Measurements from ENCODE around the gene GRAMD1A. TPM values are rescaled to one million over a fixed set of nuclear protein-coding genes. Genes with fewer than 3 reads are reported as not detected.

GRAMD1A gene
- total RNA-seq, 1 experiment from 2014 or later: 62.7 TPM

DNA sequence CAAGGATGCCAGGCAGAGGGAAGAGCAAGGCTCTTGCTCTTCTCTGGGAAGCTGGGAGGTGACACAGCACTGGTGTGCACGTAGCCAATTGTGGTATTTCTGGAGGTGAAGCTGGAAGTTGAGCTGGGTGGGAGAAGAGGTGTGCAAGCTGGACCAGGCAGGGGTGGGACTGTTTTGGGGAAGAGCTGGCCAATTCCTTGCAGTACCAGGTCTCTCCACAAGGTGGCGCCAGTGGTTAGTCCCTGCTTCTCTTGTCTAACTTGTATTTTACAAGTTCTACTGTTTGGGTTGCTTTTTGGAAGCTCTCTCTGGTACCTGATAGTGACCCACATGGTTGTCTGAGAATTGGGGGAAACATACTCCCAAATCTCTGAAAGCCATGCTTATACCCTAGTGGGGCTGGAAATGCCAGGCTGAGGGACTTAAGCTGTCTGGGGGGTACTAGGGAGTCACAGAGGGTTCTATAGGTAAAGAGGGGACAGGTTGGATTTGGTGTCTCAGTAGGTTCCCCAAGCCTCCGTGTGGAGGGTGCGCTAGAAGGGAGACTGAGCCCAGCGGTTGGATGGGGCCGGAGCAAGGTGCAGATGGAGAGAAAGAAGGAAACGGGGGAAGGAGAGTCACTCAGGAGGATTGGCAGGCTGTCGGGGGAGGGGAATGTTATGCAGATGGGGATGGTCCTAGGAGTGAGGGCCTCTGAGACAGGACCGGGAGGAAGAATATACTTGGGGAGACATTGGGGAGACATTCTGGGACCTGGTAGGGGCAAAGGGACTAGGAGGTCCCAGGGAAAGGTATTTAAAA is 44.4 kb downstream of the GRAMD1A start:
- Histone ChIP-seq H3K4me2 (no peak overlapping the region), H4K20me1 (ENCODE audit: insufficient read depth) (no peaks in the 10 kb centered on the region), H3K9me2 (ENCODE audit: insufficient read depth) (no peaks in the 10 kb centered on the region), H3K27me3 (ENCODE audit: insufficient read depth, low read depth) (no peaks in the 10 kb centered on the region), H3F3A (ENCODE audit: insufficient read depth, low read depth) (peaks cover 6% of the 10 kb centered on the region; the same call in 1 of the 2 replicates), H2AFZ (no peak overlapping the region), H3K27ac (no peak overlapping the region), H3K4me1 (replicated peaks; ENCODE audit: insufficient read depth) (peaks cover 8% of the 10 kb centered on the region; the same call in 1 of the 2 replicates), H3K36me3 (ENCODE audit: low read depth) (no peaks in the 10 kb centered on the region), H3K79me2 (ENCODE audit: low read depth) (no peaks in the 10 kb centered on the region), H3K4me3 (no peak overlapping the region), H3K9me3 (ENCODE audit: insufficient read depth, low read depth) (no peaks in the 10 kb centered on the region)
- TF ChIP-seq, protein P1, sequence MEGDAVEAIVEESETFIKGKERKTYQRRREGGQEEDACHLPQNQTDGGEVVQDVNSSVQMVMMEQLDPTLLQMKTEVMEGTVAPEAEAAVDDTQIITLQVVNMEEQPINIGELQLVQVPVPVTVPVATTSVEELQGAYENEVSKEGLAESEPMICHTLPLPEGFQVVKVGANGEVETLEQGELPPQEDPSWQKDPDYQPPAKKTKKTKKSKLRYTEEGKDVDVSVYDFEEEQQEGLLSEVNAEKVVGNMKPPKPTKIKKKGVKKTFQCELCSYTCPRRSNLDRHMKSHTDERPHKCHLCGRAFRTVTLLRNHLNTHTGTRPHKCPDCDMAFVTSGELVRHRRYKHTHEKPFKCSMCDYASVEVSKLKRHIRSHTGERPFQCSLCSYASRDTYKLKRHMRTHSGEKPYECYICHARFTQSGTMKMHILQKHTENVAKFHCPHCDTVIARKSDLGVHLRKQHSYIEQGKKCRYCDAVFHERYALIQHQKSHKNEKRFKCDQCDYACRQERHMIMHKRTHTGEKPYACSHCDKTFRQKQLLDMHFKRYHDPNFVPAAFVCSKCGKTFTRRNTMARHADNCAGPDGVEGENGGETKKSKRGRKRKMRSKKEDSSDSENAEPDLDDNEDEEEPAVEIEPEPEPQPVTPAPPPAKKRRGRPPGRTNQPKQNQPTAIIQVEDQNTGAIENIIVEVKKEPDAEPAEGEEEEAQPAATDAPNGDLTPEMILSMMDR (conservative IDR thresholded peaks at IDR 0.05): peak; percentile 99
- no peak for TF ChIP-seq EZH2 (IDR thresholded peaks at IDR 0.05; ENCODE audit: low read depth)
- intact Hi-C loops (cut with micrococcal nuclease; ENCODE audit: unreplicated experiment): loop anchor here (1.0 kb wide), 2 partner anchors 71 to 97 kb away; no protein-coding TSS in a partner anchor
- peak in 1 of 2 experiments; percentile 66 for DNase-seq
- CTCF ChIA-PET: interaction anchor here (0.6 to 2.0 kb wide), 7 partner anchors 8 to 203 kb away, joined by 3 to 15 read pairs (median 5); no protein-coding TSS in a partner anchor
- BruUV-seq (replicated peaks): no TSS peak
- POLR2A ChIA-PET (ENCODE audit: unreplicated experiment): interaction anchor here (0.6 kb wide), 1 partner anchor 645 kb away, joined by 3 read pairs; no protein-coding TSS in a partner anchor

DNA sequence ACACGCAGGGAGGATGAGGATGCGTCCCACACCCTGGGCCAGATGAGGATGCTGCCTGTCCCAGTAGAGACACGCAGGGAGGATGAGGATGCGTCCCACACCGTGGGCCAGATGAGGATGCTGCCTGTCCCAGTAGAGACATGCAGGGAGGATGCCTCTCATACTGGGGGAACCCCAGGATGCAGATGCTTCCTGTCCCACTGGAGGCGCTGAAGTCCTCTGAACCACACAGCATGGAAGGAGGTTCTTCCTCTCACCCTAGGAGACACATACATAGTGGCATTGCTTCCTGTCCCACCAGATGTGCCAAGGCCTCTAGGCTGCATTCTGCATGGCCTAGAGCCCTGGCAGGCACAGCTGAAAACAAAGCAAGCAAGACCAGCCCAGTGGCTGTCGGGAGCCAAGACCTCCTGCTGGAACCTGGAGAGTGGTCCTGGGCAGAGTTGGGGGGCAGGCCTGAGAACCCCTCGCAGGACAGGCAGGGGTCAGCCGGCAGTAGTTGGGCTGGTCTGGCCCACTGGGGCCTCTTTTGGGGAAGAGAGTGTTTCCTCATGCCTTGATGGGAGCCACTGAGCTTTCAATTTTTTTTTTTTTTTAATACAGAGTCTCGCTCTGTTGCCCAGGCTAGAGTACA is 45.7 kb downstream of the GRAMD1A start:
- no peak overlapping the region for H3K4me3 ChIP-seq
- H3K4me1 ChIP-seq (replicated peaks; ENCODE audit: insufficient read depth): peaks cover 6% of the 10 kb centered on the region; the same call in 1 of the 2 replicates
- no peaks in the 10 kb centered on the region for H3K27me3 ChIP-seq (ENCODE audit: insufficient read depth, low read depth)
- CTCF ChIA-PET: interaction anchor here (0.6 to 2.0 kb wide), 2 partner anchors 10 to 95 kb away, joined by 4 to 15 read pairs; no protein-coding TSS in a partner anchor
- H3K27ac ChIP-seq: no peak overlapping the region
- H2AFZ ChIP-seq: no peak overlapping the region
- no peak overlapping the region for H3K4me2 ChIP-seq
- H3K36me3 ChIP-seq (ENCODE audit: low read depth): no peaks in the 10 kb centered on the region
- H3K9me2 ChIP-seq (ENCODE audit: insufficient read depth): no peaks in the 10 kb centered on the region
- H3F3A ChIP-seq (ENCODE audit: insufficient read depth, low read depth): peaks cover 12% of the 10 kb centered on the region; the same call in 1 of the 2 replicates
- intact Hi-C loops (cut with micrococcal nuclease; ENCODE audit: unreplicated experiment): no loop called here
- DNase-seq: peak in 1 of 2 experiments; percentile 46
- TF ChIP-seq EZH2 (IDR thresholded peaks at IDR 0.05; ENCODE audit: low read depth): no peak
- TF ChIP-seq, protein P1 (conservative IDR thresholded peaks at IDR 0.05): peak; percentile 59
- H4K20me1 ChIP-seq (ENCODE audit: insufficient read depth): no peaks in the 10 kb centered on the region
- POLR2A ChIA-PET (ENCODE audit: unreplicated experiment): interaction anchor here (0.5 kb wide), 1 partner anchor 717 kb away, joined by 3 read pairs; no protein-coding TSS in a partner anchor
- H3K9me3 ChIP-seq (ENCODE audit: insufficient read depth, low read depth): no peaks in the 10 kb centered on the region
- no TSS peak for BruUV-seq (replicated peaks)
- no peaks in the 10 kb centered on the region for H3K79me2 ChIP-seq (ENCODE audit: low read depth)

DNA sequence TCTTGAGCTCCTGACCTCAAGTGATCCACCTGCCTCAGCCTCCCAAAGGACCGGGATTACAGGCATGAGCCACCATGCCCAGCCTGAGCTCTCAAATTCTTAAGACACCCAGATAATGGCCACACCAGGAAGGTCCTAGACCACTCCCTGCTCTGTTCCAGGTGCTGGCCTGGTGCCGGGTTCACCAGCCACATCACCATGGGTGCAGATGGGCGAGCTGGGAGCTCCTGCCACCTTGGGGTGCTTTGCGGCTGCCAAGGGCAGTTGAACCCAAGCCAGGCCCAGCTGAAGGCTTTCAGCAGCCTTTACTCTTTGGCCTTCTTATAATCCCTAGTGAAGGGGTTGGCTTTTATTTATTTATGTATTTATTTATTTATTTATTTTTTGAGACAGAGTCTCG is 46.3 kb downstream of the GRAMD1A start:
- Histone ChIP-seq H3K4me1 (replicated peaks; ENCODE audit: insufficient read depth) (no peaks in the 10 kb centered on the region), H3K4me3 (no peak overlapping the region), H3F3A (ENCODE audit: insufficient read depth, low read depth) (peaks cover 12% of the 10 kb centered on the region; the same call in 1 of the 2 replicates), H3K9me3 (ENCODE audit: insufficient read depth, low read depth) (no peaks in the 10 kb centered on the region), H4K20me1 (ENCODE audit: insufficient read depth) (no peaks in the 10 kb centered on the region), H3K36me3 (ENCODE audit: low read depth) (no peaks in the 10 kb centered on the region), H3K79me2 (ENCODE audit: low read depth) (no peaks in the 10 kb centered on the region), H3K9me2 (ENCODE audit: insufficient read depth) (no peaks in the 10 kb centered on the region), H2AFZ (no peak overlapping the region), H3K4me2 (no peak overlapping the region), H3K27ac (no peak overlapping the region), H3K27me3 (ENCODE audit: insufficient read depth, low read depth) (no peaks in the 10 kb centered on the region)
- CTCF ChIA-PET: interaction anchor here (0.6 kb wide), 1 partner anchor 94 kb away, joined by 4 read pairs; no protein-coding TSS in a partner anchor
- no TSS peak for BruUV-seq (replicated peaks)
- DNase-seq: no peak
- POLR2A ChIA-PET (ENCODE audit: unreplicated experiment): interaction anchor here (0.5 kb wide), 1 partner anchor 717 kb away, joined by 3 read pairs; no protein-coding TSS in a partner anchor
- intact Hi-C loops (cut with micrococcal nuclease; ENCODE audit: unreplicated experiment): no loop called here
- TF ChIP-seq, protein P1 (conservative IDR thresholded peaks at IDR 0.05): no peak
- no peak for TF ChIP-seq EZH2 (IDR thresholded peaks at IDR 0.05; ENCODE audit: low read depth)

Measured in PC-9 (cell line).